Transverse colon (tissue), 4 donors: ENCODE measurements around the gene ARL1. TPM values are rescaled to one million over a fixed set of nuclear protein-coding genes. Genes with fewer than 3 reads are reported as not detected.
A peak's percentile ranks its signal among the peaks of the same experiment; 100 is the strongest.

Experiments used
- DNase-seq: peaks from one replicate; pipeline ENCODE4 v3.0.0-alpha.2; 2019
- H3K27ac ChIP-seq, 4 donors: fragments of 200-600 bp; sonication (generic); 2 replicates each; pipeline ENCODE4 v1.5.1; 2016 to 2018; ENCODE audit warnings: inconsistent platforms in 4 of 4
- H3K27me3 ChIP-seq: fragments of 200-600 bp; sonication (generic); 2 replicates; pipeline ENCODE4 v1.5.1; 2017; ENCODE audit warnings: inconsistent platforms
- H3K36me3 ChIP-seq, 4 donors: fragments of 200-600 bp; sonication (generic); 2 replicates each; pipeline ENCODE4 v1.5.1; 2017 to 2019; ENCODE audit warnings: inconsistent platforms in 4 of 4
- H3K4me1 ChIP-seq, 4 donors: fragments of 200-600 bp; sonication (generic); 2 replicates each; pipeline ENCODE4 v1.5.1; 2017 to 2020; ENCODE audit warnings: inconsistent platforms in 4 of 4
- H3K4me3 ChIP-seq, 4 donors: fragments of 200-600 bp; sonication (generic); 1 replicate in 1 of 4; 2 replicates in 3 of 4; pipeline versions ENCODE4 v1.5.1 to v1.6.1; 2017 to 2019; ENCODE audit warnings: inconsistent platforms in 4 of 4
- H3K9me3 ChIP-seq, 2 donors: fragments of 200-600 bp; sonication (generic); 2 replicates each; pipeline ENCODE4 v1.5.1; 2017 to 2019; ENCODE audit warnings: inconsistent platforms in 2 of 2
- EP300 ChIP-seq: sonication (generic); formaldehyde crosslinking; IDR thresholded peaks from one replicate; pipeline ENCODE4 v1.6.1; 2017; ENCODE audit warnings: antibody characterized with exemption, low read depth
- POLR2A ChIP-seq: fragments of 450-650 bp; IDR thresholded peaks from one replicate; pipeline ENCODE4 v1.6.1; 2016; ENCODE audit warnings: antibody characterized with exemption, mild to moderate bottlenecking, moderate library complexity
- POLR2AphosphoS5 ChIP-seq, 3 donors: sonication (generic); formaldehyde crosslinking; IDR thresholded peaks; one replicate each; pipeline ENCODE4 v1.6.1; 2016; ENCODE audit warnings: antibody characterized with exemption in 3 of 3
- WGBS, 2 donors: methylation state at CpG; one replicate each; pipeline ENCODE4 v1.1.5; 2018; ENCODE audit warnings: low coverage in 1 of 2; 5-methylcytosine and 5-hydroxymethylcytosine counted together
- in situ Hi-C, 4 donors: fragments of 200-750 bp; cut with MboI; loops; one replicate each; pipeline versions ENCODE4 v1.15.0 to v1.15.1; 2017; ENCODE audit warnings: low sequenced_read_pairs in 3 of 4, low pct_ligation_motif_present in 1 of 4, low pct_unique_long_range_greater_than_20kb in 1 of 4
- intact Hi-C: fragments of 100-400 bp; cut with DNase I; formaldehyde crosslinking; loops from one replicate; pipeline ENCODE4 v1.15.1; 2023; ENCODE audit warnings: low total_unique reads
- total RNA-seq, 4 donors: library from RNA; depleted of rRNA; stranded (reverse); fragments of >200 nt; gene quantifications; one replicate each; pipeline ENCODE4 v1.1.0, GENCODE V29; 2016
- TF ChIP-seq, protein P1 (sequence below), 5 experiments: fragments of 200-600 bp in 3 of 5; fragments of 450-650 bp in 2 of 5; sonication (generic) in 3 of 5; IDR thresholded peaks; 1 replicate in 2 of 5; 2 replicates in 3 of 5; pipeline ENCODE4 v1.5.1; 2016 to 2017; ENCODE audit warnings: antibody characterized with exemption in 5 of 5, inconsistent platforms in 3 of 5, mild to moderate bottlenecking in 2 of 5, moderate library complexity in 1 of 5

The ARL1 gene
- 10 to 100 TPM in 3 of 4 donors, 1 to 10 TPM in 1; 5.6 to 76.1 (median 42.1) TPM for total RNA-seq

DNA sequence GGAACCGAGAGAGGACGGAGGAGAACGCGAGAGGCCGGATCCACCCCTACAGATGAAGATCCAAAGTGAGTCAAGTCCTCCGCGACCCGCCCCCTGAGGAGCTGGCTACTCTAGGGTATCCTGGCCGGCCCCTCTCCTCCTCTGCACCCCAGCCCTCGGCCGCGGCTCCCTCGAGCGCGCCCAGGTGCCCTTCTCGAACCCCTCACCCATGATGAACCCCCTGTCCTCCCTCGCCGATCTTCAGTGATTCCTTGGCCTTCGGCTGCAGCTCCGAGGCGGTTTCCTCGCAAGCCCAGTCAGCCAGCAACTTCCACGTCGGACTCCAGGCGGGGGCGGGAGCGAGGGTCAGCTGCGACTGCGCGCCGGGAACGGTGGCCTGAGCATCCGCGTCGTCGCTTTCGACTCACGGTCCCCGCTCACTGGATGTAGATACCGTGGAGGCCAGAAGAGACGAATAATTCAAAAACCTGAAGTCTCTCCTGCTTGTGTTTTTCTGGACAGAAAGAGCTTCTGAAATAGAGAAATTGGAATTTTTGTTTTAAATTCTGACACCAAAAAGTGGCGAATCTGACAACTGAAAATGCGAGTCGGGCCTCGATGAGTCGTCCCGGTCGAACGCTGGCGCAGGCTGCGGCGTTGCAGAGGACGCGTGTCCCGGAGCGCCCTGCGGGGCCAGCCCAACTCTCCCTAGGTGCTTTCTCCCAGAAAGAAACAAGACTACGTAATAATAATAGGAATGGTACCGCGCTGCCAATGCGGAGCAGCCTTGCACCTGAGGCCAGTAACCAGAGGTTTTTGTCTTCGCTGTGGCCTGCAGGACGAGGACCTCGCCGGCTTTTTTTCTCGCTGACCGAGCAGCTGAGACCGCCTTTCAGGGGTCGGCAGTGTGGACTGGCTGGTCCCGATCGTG, at the start of gene ARL1:
TSS of gene ARL1 (minus strand) at position 337 of the 910 bp plus-strand sequence. CDS start at position 210, 127 bp downstream.
- intact Hi-C loops = no loop called here
- Histone ChIP-seq H3K36me3 (no peaks in the 10 kb centered on the region), H3K27me3 (no peaks in the 10 kb centered on the region), H3K4me3 (peak within 1 kb of the TSS; percentile 65 to 95 (median 69)), H3K9me3 (no peaks in the 10 kb centered on the region), H3K4me1 (peaks cover 7 to 31% (median 23%) of the 10 kb centered on the region in 4 donors), H3K27ac (peak within 1 kb of the TSS; percentile 92 to 98 (median 96))
- in situ Hi-C loops = loop anchor here in 3 of 4 donors (25.0 kb wide), 2 partner anchors 355 to 430 kb away; partner anchors contain the start of gene GNPTAB (in 3 of the 3)
- WGBS, 2 donors = 0% methylated on average over 67 of the region's 71 CpGs; no CpG with 5 or more reads in 1 of the 2 donors
- DNase-seq = peak; percentile 89
- TF ChIP-seq EP300 (no peak), POLR2A (peak; percentile 71), POLR2AphosphoS5 (IDR thresholded peaks at IDR 0.05) (peak; percentile 28 to 74 (median 72))
- TF ChIP-seq, protein P1, sequence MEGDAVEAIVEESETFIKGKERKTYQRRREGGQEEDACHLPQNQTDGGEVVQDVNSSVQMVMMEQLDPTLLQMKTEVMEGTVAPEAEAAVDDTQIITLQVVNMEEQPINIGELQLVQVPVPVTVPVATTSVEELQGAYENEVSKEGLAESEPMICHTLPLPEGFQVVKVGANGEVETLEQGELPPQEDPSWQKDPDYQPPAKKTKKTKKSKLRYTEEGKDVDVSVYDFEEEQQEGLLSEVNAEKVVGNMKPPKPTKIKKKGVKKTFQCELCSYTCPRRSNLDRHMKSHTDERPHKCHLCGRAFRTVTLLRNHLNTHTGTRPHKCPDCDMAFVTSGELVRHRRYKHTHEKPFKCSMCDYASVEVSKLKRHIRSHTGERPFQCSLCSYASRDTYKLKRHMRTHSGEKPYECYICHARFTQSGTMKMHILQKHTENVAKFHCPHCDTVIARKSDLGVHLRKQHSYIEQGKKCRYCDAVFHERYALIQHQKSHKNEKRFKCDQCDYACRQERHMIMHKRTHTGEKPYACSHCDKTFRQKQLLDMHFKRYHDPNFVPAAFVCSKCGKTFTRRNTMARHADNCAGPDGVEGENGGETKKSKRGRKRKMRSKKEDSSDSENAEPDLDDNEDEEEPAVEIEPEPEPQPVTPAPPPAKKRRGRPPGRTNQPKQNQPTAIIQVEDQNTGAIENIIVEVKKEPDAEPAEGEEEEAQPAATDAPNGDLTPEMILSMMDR (IDR thresholded peaks at IDR 0.05) = no peak

DNA sequence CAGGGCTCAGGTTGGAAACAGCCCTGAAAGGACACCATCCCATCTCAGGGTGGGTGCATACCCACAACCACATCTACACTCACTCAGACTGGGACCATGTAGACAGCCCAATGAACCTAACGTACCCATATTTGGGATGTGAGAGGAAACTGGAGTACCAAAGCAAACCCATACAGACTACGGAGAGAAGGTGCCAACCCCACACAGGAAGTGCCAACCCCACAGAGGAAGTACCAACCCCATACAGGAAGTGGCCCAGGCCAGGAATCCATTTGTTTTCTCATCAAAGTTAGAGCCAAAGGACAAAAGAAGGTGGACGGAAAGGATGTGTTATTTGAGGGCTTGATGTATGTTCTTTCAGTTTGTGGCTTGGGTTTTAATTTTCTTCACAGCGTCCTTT, 48.1 kb upstream of the ARL1 start:
- no peak for TF ChIP-seq POLR2AphosphoS5 (IDR thresholded peaks at IDR 0.05)
- TF ChIP-seq POLR2A = no peak
- TF ChIP-seq EP300 = no peak
- TF ChIP-seq, protein P1 (IDR thresholded peaks at IDR 0.05) = no peak
- Histone ChIP-seq H3K4me1 (peaks cover 0 to 14% (median 6%) of the 10 kb centered on the region in 4 donors), H3K4me3 (no peak overlapping the region), H3K27me3 (no peaks in the 10 kb centered on the region), H3K27ac (no peak overlapping the region), H3K9me3 (no peaks in the 10 kb centered on the region), H3K36me3 (no peaks in the 10 kb centered on the region)
- in situ Hi-C loops (no loop called here), intact Hi-C loops (no loop called here)
- DNase-seq = no peak
- WGBS, 2 donors = 74 to 76% methylated on average over 2 to 4 of the region's 4 CpGs

DNA sequence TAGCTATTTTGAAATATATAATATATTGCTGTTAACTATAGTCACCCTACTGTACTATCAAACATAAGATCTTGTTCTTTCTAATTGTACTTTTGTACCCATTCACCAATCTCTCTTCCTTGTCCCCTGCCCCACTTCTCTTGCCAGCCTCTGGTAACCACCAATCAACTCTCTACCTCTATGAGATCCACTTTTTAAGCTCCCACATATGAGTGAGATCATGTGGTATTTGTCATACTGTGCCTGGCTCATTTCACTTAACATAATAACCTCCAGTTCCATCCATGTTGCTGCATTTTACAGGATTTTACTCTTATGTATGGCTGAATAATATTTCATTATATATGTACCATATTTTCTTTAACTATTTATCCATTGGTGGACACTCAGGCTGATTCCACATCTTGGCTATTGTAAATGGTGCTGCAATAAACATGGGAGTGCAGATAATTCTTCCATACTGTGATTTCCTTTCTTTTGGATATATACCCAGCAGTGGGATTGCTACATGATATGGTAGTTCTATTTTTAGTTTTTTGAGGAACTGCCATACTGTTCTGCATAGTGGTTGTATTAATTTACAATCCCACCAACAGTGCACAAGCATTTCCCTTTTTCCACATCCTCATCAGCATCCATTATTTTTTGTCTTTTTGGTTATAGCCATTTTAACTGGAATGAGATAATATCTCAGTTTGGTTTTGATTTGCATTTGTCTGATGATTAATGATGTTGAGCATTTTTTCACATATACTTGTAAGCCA, 34.1 kb upstream of the ARL1 start:
- in situ Hi-C loops = no loop called here
- H3K27me3 ChIP-seq = no peaks in the 10 kb centered on the region
- no peaks in the 10 kb centered on the region for H3K9me3 ChIP-seq
- H3K4me3 ChIP-seq = no peak overlapping the region
- intact Hi-C loops = no loop called here
- no peaks in the 10 kb centered on the region for H3K4me1 ChIP-seq
- DNase-seq = no peak
- no peak for TF ChIP-seq EP300
- TF ChIP-seq POLR2A = no peak
- TF ChIP-seq, protein P1 (IDR thresholded peaks at IDR 0.05) = no peak
- TF ChIP-seq POLR2AphosphoS5 (IDR thresholded peaks at IDR 0.05) = no peak
- H3K27ac ChIP-seq = no peak overlapping the region
- H3K36me3 ChIP-seq = no peaks in the 10 kb centered on the region

DNA sequence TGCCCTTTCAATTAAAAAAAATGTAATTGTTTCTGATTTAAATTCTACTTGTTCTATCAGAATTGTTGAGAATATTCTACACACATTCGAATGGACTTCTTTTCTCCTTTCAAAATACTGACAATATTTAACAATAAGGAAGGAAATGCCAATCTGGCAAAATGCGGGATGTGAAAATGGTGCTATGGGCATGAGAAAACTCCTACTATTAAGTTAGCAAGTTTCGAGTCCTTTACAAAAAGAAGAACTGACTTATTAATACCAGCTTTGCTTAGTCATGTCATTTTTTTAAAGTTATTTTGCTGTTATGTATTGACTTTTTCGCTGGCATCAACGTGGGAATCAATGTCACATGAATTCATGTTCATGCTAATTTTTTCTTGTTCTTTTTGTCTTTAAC, 31.7 kb upstream of the ARL1 start:
- Histone ChIP-seq H3K27me3 (no peaks in the 10 kb centered on the region), H3K36me3 (no peaks in the 10 kb centered on the region), H3K4me3 (no peak overlapping the region), H3K27ac (no peak overlapping the region), H3K9me3 (no peaks in the 10 kb centered on the region), H3K4me1 (no peaks in the 10 kb centered on the region)
- intact Hi-C loops = no loop called here
- TF ChIP-seq, protein P1 (IDR thresholded peaks at IDR 0.05) = no peak
- no peak for TF ChIP-seq POLR2A
- 63 to 70% methylated on average over 5 of the region's 5 CpGs for WGBS, 2 donors
- in situ Hi-C loops = no loop called here
- DNase-seq = no peak
